ENCODE results near the gene ATG7. TPM values are rescaled to one million over a fixed set of nuclear protein-coding genes. Genes with fewer than 3 reads are reported as not detected.
A peak's percentile ranks its signal among the peaks of the same experiment; 100 is the strongest.

Gene ATG7
- total RNA-seq, 4 donors from 2014 or later, result 31.3 to 67.7 (median 51.3) TPM

DNA sequence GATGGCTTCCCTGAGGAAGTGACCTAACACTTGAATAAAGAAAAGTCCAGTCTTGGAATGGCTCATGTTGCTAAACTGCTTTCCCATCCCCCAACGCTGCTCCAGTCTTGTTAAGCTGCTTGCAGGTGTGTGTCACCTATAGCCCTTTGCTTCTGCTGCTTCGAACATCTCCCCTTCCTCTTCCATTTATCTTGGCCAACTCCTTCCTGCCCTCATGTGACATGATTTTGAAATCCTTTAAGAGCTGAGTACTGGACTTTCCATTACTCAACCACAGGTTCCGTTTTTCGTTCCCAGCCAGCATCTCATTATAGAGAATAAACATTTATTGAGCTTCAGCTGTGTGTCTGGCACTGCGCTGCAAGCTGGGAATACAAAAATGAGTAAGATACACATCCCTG, 1.7 kb downstream of the ATG7 start:
- DNase-seq, result no peak
- H3K27ac ChIP-seq, result peak overlapping the region in 2 of 4 donors; percentile 50 to 93
- no peaks in the 10 kb centered on the region for H3K27me3 ChIP-seq
- intact Hi-C loops (cut with DNase I), result no loop called here
- no peaks in the 10 kb centered on the region for H3K9me3 ChIP-seq
- H3K36me3 ChIP-seq, result peaks cover 0 to 19% (median 0%) of the 10 kb centered on the region in 3 donors
- 63 to 72% methylated on average over 5 of the region's 5 CpGs for WGBS, 2 donors
- peaks cover 14 to 25% (median 15%) of the 10 kb centered on the region in 3 donors for H3K4me1 ChIP-seq
- peak overlapping the region in 1 of 4 donors; percentile 12 for H3K4me3 ChIP-seq
- TF ChIP-seq, protein P1, sequence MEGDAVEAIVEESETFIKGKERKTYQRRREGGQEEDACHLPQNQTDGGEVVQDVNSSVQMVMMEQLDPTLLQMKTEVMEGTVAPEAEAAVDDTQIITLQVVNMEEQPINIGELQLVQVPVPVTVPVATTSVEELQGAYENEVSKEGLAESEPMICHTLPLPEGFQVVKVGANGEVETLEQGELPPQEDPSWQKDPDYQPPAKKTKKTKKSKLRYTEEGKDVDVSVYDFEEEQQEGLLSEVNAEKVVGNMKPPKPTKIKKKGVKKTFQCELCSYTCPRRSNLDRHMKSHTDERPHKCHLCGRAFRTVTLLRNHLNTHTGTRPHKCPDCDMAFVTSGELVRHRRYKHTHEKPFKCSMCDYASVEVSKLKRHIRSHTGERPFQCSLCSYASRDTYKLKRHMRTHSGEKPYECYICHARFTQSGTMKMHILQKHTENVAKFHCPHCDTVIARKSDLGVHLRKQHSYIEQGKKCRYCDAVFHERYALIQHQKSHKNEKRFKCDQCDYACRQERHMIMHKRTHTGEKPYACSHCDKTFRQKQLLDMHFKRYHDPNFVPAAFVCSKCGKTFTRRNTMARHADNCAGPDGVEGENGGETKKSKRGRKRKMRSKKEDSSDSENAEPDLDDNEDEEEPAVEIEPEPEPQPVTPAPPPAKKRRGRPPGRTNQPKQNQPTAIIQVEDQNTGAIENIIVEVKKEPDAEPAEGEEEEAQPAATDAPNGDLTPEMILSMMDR (IDR thresholded peaks at IDR 0.05), result no peak
- TF ChIP-seq POLR2A (IDR thresholded peaks at IDR 0.05), result no peak

DNA sequence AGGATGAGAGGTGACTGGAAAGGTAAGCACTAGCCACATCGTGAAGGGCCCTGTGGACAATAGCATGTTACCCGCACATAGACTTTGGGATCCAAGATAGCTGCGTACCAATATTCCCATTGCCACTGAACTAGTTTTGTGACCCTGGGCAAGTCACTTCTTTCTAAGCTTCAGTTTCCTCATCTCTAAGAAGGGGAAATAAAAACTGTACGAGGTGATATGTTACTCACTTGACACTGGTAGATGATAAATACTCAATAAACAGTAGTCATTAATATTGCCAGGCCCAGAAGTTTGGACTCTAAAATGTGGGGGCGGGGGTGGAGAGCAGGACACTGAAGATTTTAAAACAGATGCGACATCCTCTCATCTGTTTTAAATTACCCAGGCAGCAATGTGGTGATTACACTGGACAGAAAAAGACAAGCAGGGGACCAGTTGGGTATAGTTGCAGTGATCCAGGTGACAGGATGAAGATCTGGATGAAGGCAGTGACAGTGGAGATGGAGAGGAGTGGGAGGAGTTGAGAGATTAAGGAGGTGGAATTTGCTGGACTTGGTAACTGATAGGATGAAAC, 2.5 kb downstream of the ATG7 start:
- H3K27ac ChIP-seq, result peak overlapping the region in 2 of 4 donors; percentile 7 to 44
- H3K36me3 ChIP-seq, result peaks cover 0 to 19% (median 0%) of the 10 kb centered on the region in 3 donors
- TF ChIP-seq POLR2A (IDR thresholded peaks at IDR 0.05), result no peak
- TF ChIP-seq, protein P1 (IDR thresholded peaks at IDR 0.05), result no peak
- H3K27me3 ChIP-seq, result no peaks in the 10 kb centered on the region
- DNase-seq, result no peak
- intact Hi-C loops (cut with DNase I), result no loop called here
- 73 to 76% methylated on average over 5 to 6 of the region's 6 CpGs for WGBS, 2 donors
- H3K4me3 ChIP-seq, result peak overlapping the region in 1 of 4 donors; percentile 12
- H3K4me1 ChIP-seq, result peaks cover 14 to 25% (median 15%) of the 10 kb centered on the region in 3 donors
- no peaks in the 10 kb centered on the region for H3K9me3 ChIP-seq

DNA sequence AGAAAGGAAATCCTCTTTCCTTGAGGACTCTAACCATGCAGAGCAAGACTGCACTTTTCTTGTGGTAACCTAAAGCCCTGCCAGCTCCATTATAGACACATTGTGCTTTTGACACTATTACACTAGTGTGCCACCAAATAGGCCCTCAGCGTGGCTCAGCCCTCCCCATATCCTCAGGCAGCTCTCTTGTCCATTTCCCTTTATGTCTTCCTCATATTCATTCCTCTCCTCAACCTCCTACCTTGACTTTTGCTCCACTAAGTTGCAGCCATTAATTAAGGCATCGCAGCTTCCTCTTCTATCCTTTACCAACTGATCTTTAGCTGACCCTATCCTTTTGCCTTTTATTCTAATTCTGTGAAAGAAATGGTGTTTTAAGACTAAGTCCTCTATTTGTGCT, 3.7 kb downstream of the ATG7 start:
- H3K27me3 ChIP-seq, result no peaks in the 10 kb centered on the region
- no peaks in the 10 kb centered on the region for H3K9me3 ChIP-seq
- intact Hi-C loops (cut with DNase I), result no loop called here
- TF ChIP-seq, protein P1 (IDR thresholded peaks at IDR 0.05), result no peak
- TF ChIP-seq POLR2A (IDR thresholded peaks at IDR 0.05), result no peak
- peaks cover 0 to 30% (median 7%) of the 10 kb centered on the region in 3 donors for H3K36me3 ChIP-seq
- no peak overlapping the region for H3K4me3 ChIP-seq
- no peak for DNase-seq
- 63 to 86% methylated on average over 1 to 2 of the region's 2 CpGs for WGBS, 2 donors
- H3K4me1 ChIP-seq, result peaks cover 14 to 25% (median 15%) of the 10 kb centered on the region in 3 donors
- no peak overlapping the region for H3K27ac ChIP-seq

DNA sequence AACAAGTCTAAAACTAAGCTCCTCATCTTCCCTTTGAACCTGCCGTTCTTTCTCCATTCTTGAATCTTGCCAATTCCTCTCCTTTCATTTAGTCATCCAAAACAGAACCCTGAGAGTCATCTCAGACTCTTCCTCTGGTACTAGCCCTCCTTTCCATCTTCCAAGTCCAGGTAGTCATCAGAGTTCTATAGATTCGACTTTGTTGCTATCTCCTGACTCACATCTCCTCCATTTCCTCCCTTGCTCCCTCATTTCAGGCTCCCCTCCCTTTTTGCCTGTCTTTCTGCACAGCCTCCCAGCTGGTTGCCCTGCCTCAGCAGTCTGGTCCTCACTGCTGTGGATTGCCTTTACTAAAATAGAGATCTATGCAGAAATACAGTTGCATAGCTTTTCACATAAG, 4.7 kb downstream of the ATG7 start:
- Histone ChIP-seq H3K36me3 (peaks cover 0 to 39% (median 7%) of the 10 kb centered on the region in 3 donors), H3K9me3 (no peaks in the 10 kb centered on the region), H3K27me3 (no peaks in the 10 kb centered on the region), H3K27ac (no peak overlapping the region), H3K4me1 (peaks cover 12 to 24% (median 14%) of the 10 kb centered on the region in 3 donors), H3K4me3 (no peak overlapping the region)
- intact Hi-C loops (cut with DNase I), result no loop called here
- no peak for DNase-seq
- no peak for TF ChIP-seq POLR2A (IDR thresholded peaks at IDR 0.05)
- TF ChIP-seq, protein P1 (IDR thresholded peaks at IDR 0.05), result no peak
- WGBS, 2 donors, result 50 to 59% methylated on average over 2 of the region's 2 CpGs

DNA sequence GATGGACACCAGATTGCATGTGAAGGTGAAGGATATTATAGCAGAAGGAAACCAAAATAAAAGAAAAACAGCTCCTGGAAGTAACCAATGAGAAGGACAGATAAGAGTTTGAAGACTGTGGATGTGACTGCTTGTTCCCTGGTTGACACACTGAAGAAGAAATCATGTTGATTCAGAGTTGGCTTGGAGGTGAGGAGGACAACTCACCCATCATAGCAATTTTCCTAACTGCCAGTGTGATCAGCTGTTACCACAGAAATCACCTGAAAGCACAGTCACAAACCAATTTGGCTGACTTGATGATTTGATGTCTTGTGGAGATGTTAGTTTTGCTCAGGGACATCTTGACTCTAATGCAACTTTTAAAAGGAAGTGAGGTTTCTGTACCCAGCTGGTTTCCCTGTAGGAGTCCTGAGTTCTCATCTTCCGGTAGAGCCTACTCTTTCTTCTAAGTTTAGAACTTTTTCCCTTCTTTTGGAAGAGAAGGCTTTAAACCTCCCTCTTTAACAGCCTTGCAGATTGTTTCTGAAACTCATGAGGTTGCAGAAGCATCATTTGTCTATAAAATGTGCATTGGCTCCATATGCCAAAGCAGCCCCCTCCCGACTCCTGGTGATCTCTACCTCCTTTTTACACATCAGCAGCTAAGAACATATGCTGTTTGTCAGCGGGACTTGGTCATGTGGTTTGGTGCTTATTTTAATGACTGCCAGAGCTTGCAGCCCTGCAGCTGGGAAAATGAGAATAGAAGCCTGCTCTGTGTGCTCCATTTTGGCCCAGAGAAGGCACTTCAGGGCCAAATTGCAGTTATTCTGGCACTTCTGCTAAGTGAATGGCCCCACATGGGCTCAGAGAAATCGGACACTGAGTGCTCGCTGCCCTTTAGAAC, 10.3 kb downstream of the ATG7 start:
- Histone ChIP-seq H3K27me3 (no peaks in the 10 kb centered on the region), H3K4me3 (no peak overlapping the region), H3K4me1 (peaks cover 4 to 40% (median 21%) of the 10 kb centered on the region in 3 donors), H3K9me3 (no peaks in the 10 kb centered on the region), H3K36me3 (peaks cover 0 to 44% (median 7%) of the 10 kb centered on the region in 3 donors), H3K27ac (peak overlapping the region in 2 of 4 donors; percentile 57 to 75)
- no peak for DNase-seq
- intact Hi-C loops (cut with DNase I), result no loop called here
- TF ChIP-seq, protein P1 (IDR thresholded peaks at IDR 0.05), result no peak
- TF ChIP-seq POLR2A (IDR thresholded peaks at IDR 0.05), result no peak
- 69 to 81% methylated on average over 5 of the region's 5 CpGs for WGBS, 2 donors
